ENCODE measurements around the gene SLC35G4.
"Not testable (repeated sequence)": the region's sequence is repeated elsewhere in the genome, so short reads cannot be mapped to it uniquely, and the experiment has no call there.

The SLC35G4 gene

GRCh38 chr18:11609488-11609887 lies at the start of gene SLC35G4:
SLC35G4 (plus strand) TSS chr18:11609596; CDS start chr18:11609596, 0 bp downstream.
- DNase-seq (ENCODE audit: low read depth); H3K4me3 ChIP-seq (ENCODE audit: low read depth, low read length): not testable (repeated sequence)

- DNase-seq (ENCODE audit: low read depth) = no peak
- TF ChIP-seq CTCF (IDR thresholded peaks at IDR 0.05; ENCODE audit: low read depth, low read length, missing control alignments) = no peak
These were observed 48.1 kb upstream of the SLC35G4 start for GRCh38 chr18:11561293-11561692.

GRCh38 chr18:11565716-11566115 lies 43.7 kb upstream of the SLC35G4 start:
- no peak for DNase-seq (ENCODE audit: low read depth)
- H3K4me3 ChIP-seq (ENCODE audit: low read depth, low read length) = no peak overlapping the region
- TF ChIP-seq CTCF (IDR thresholded peaks at IDR 0.05; ENCODE audit: low read depth, low read length, missing control alignments) = no peak

More at GRCh38 chr18:11561293-11561692, 48.1 kb upstream of the SLC35G4 start:
- no peak overlapping the region for H3K4me3 ChIP-seq (ENCODE audit: low read depth, low read length)

GRCh38 chr18:11566236-11566965 lies 43.0 kb upstream of the SLC35G4 start:
- TF ChIP-seq CTCF (IDR thresholded peaks at IDR 0.05; ENCODE audit: low read depth, low read length, missing control alignments) = no peak
- no peak for DNase-seq (ENCODE audit: low read depth)
- H3K4me3 ChIP-seq (ENCODE audit: low read depth, low read length) = no peak overlapping the region

- DNase-seq (ENCODE audit: low read depth) = no peak
- no peak for TF ChIP-seq CTCF (IDR thresholded peaks at IDR 0.05; ENCODE audit: low read depth, low read length, missing control alignments)
These were observed 42.0 kb upstream of the SLC35G4 start for GRCh38 chr18:11567396-11567795.

GRCh38 chr18:11570073-11570588 lies 39.3 kb upstream of the SLC35G4 start:
- no peak for TF ChIP-seq CTCF (IDR thresholded peaks at IDR 0.05; ENCODE audit: low read depth, low read length, missing control alignments)
- DNase-seq (ENCODE audit: low read depth) = no peak
- no peak overlapping the region for H3K4me3 ChIP-seq (ENCODE audit: low read depth, low read length)

More at GRCh38 chr18:11567396-11567795, 42.0 kb upstream of the SLC35G4 start:
- H3K4me3 ChIP-seq (ENCODE audit: low read depth, low read length) = no peak overlapping the region

- no peak for DNase-seq (ENCODE audit: low read depth)
- TF ChIP-seq CTCF (IDR thresholded peaks at IDR 0.05; ENCODE audit: low read depth, low read length, missing control alignments) = no peak
- no peak overlapping the region for H3K4me3 ChIP-seq (ENCODE audit: low read depth, low read length)
These were observed 38.5 kb upstream of the SLC35G4 start for GRCh38 chr18:11570769-11571412.

Data from GM12864 (cell line).